Ishikawa (cell line): ENCODE measurements around the gene NTM.

Experiments
- CEBPB ChIP-seq: IDR thresholded peaks from 2 replicates; pipeline ENCODE4 v1.6.1; 2012
- CREB1 ChIP-seq: IDR thresholded peaks from 2 replicates; pipeline ENCODE4 v1.6.1; 2012; ENCODE audit warnings: low read depth
- EGR1 ChIP-seq: IDR thresholded peaks from 2 replicates; pipeline ENCODE4 v1.6.1; 2012
- EP300 ChIP-seq: IDR thresholded peaks from 2 replicates; pipeline ENCODE4 v1.6.1; 2012; ENCODE audit warnings: borderline replicate concordance
- FOXM1 ChIP-seq: IDR thresholded peaks from 2 replicates; pipeline ENCODE4 v1.6.1; 2012; ENCODE audit warnings: low read depth, borderline replicate concordance
- NFIC ChIP-seq: IDR thresholded peaks from 2 replicates; pipeline ENCODE4 v1.6.1; 2012
- RAD21 ChIP-seq: IDR thresholded peaks from 2 replicates; pipeline ENCODE4 v1.6.1; 2012; ENCODE audit warnings: low read depth
- TAF1 ChIP-seq: IDR thresholded peaks from 2 replicates; pipeline ENCODE4 v1.6.1; 2012; ENCODE audit warnings: low read depth, mild to moderate bottlenecking
- TCF12 ChIP-seq: IDR thresholded peaks from 2 replicates; pipeline ENCODE4 v1.6.1; 2012; ENCODE audit warnings: low read depth
- TEAD4 ChIP-seq: IDR thresholded peaks from 2 replicates; pipeline ENCODE4 v1.6.1; 2012
- YY1 ChIP-seq: IDR thresholded peaks from 2 replicates; pipeline ENCODE4 v1.6.1; 2012; ENCODE audit warnings: low read depth
- ZBTB7A ChIP-seq: IDR thresholded peaks from 2 replicates; pipeline ENCODE4 v1.6.1; 2012; ENCODE audit warnings: low read depth
- TF ChIP-seq, protein P1 (sequence below): IDR thresholded peaks from 2 replicates; pipeline ENCODE4 v1.6.1; 2012; ENCODE audit warnings: low read depth, mild to moderate bottlenecking
- TF ChIP-seq, protein P2 (sequence below): IDR thresholded peaks from 2 replicates; pipeline ENCODE4 v1.6.1; 2012
- TF ChIP-seq, protein P3 (sequence below): IDR thresholded peaks from 2 replicates; pipeline ENCODE4 v1.6.1; 2012

NTM gene

DNA sequence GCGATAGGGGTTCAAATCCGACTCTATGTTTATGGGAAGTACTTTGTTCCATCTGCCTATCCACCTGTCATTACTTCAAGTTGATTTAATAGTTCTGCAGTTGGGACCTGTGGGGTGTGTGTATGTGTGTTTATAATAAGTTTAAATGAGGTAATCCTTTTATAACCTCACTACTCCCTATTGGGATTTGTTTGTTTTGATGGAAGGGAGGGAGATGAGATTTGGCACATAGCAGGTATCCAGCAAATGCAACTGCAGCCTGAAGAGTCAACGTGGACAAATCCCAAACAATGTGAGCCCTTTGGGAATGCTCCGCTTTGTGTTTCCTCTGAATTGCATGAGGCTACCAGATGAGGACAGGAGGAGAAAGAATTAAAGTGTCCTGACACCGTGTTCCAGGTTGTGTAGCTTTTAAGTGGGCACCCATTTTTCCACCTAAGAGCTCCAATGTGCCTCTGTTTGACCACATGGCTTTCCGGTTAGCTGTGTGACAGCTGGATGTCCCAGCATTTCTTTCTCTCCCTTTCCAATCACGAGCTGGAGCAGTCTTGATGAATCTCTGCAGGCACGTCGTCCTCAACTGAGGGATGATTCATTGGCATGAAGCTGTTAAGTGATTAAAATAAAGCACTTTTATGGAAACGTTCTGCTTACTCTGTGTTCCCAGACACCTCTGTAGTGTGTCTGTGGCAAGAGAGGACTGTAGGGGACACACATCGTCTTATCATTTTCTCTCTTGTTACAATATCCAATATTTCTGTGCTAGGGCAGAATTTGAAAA lies 610.7 kb downstream of the NTM start:
- TF ChIP-seq CEBPB (no peak), ZBTB7A (no peak)

DNA sequence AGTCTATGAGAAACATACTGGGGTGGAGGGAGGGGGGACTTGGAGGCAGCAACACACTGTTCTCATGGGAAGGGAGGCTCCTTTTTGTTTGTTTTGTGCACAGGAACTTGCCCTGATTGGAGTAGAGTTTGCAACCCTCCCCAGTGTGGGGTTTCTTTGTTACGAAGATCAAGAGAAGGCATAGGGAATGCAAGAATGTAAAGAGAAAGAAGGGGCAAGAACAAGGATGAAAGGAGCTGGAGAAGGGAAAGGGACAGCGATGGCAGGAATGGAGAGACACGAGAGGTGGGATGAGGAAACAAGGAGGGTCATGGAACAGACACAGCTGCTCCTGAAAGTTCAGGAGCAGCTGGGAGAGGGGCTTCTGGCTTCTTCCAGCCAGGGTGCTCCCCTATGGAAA lies 611.7 kb downstream of the NTM start:
- no peak for TF ChIP-seq YY1
- TF ChIP-seq, protein P1, sequence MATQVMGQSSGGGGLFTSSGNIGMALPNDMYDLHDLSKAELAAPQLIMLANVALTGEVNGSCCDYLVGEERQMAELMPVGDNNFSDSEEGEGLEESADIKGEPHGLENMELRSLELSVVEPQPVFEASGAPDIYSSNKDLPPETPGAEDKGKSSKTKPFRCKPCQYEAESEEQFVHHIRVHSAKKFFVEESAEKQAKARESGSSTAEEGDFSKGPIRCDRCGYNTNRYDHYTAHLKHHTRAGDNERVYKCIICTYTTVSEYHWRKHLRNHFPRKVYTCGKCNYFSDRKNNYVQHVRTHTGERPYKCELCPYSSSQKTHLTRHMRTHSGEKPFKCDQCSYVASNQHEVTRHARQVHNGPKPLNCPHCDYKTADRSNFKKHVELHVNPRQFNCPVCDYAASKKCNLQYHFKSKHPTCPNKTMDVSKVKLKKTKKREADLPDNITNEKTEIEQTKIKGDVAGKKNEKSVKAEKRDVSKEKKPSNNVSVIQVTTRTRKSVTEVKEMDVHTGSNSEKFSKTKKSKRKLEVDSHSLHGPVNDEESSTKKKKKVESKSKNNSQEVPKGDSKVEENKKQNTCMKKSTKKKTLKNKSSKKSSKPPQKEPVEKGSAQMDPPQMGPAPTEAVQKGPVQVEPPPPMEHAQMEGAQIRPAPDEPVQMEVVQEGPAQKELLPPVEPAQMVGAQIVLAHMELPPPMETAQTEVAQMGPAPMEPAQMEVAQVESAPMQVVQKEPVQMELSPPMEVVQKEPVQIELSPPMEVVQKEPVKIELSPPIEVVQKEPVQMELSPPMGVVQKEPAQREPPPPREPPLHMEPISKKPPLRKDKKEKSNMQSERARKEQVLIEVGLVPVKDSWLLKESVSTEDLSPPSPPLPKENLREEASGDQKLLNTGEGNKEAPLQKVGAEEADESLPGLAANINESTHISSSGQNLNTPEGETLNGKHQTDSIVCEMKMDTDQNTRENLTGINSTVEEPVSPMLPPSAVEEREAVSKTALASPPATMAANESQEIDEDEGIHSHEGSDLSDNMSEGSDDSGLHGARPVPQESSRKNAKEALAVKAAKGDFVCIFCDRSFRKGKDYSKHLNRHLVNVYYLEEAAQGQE = no peak
- TF ChIP-seq, protein P2, sequence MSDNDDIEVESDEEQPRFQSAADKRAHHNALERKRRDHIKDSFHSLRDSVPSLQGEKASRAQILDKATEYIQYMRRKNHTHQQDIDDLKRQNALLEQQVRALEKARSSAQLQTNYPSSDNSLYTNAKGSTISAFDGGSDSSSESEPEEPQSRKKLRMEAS = no peak
- TF ChIP-seq, protein P3, sequence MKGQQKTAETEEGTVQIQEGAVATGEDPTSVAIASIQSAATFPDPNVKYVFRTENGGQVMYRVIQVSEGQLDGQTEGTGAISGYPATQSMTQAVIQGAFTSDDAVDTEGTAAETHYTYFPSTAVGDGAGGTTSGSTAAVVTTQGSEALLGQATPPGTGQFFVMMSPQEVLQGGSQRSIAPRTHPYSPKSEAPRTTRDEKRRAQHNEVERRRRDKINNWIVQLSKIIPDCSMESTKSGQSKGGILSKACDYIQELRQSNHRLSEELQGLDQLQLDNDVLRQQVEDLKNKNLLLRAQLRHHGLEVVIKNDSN = no peak
- TF ChIP-seq TCF12 = no peak
- TF ChIP-seq TAF1 = no peak
- no peak for TF ChIP-seq TEAD4
- no peak for TF ChIP-seq RAD21
- no peak for TF ChIP-seq FOXM1
- TF ChIP-seq CREB1 = no peak
- no peak for TF ChIP-seq NFIC
- TF ChIP-seq EGR1 = no peak
- no peak for TF ChIP-seq ZBTB7A
- no peak for TF ChIP-seq EP300
- no peak for TF ChIP-seq CEBPB

DNA sequence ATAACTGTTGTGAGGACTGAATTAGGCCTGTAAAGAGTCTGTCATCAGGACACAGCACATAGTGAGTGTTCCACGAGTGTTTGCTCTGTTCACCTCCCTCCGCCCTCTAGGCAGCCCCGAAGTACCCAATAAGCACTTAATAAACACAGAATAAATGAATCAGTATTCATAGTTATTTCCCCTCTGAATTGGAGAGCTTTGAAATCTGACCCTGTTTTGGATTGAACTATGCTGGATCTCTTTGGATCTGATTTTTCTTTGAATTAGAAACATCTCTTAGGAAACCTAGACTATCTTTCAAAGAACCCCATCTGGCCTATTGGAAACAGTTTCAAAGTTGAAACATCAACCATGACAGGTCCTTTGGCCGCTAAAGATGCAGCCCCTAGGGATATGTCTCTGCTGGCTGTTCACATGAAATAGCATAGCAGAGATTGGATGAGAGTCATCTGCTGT lies 615.5 kb downstream of the NTM start:
- TF ChIP-seq, protein P3 = no peak
- TF ChIP-seq ZBTB7A (no peak), RAD21 (no peak), FOXM1 (no peak)

DNA sequence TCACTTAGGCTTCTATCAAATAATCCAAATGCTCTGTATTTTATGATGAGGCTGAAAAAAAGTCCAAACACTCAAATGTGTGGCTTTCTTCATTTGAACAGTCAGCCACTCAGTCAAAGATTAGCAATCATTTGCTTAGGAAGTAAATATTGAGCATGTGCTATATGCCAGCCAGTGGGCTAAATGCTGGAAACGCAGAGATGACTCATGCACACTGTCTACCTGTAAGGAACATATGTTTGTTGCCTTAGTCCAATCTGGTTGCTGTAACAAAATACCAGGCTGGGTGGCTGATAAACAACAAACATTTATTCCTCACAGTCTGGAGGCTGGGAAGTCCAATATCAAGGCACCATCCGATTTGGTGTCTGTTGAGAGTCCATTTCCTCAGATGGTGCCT lies 617.3 kb downstream of the NTM start:
- TF ChIP-seq, protein P1 = no peak
- TF ChIP-seq CREB1 = no peak
- TF ChIP-seq, protein P3 = no peak
- TF ChIP-seq TAF1 = no peak
- no peak for TF ChIP-seq TCF12
- TF ChIP-seq TEAD4 = no peak
- TF ChIP-seq CEBPB = no peak
- no peak for TF ChIP-seq NFIC
- TF ChIP-seq, protein P2 = no peak
- TF ChIP-seq RAD21 = no peak
- no peak for TF ChIP-seq YY1
- no peak for TF ChIP-seq EP300
- TF ChIP-seq EGR1 = no peak

DNA sequence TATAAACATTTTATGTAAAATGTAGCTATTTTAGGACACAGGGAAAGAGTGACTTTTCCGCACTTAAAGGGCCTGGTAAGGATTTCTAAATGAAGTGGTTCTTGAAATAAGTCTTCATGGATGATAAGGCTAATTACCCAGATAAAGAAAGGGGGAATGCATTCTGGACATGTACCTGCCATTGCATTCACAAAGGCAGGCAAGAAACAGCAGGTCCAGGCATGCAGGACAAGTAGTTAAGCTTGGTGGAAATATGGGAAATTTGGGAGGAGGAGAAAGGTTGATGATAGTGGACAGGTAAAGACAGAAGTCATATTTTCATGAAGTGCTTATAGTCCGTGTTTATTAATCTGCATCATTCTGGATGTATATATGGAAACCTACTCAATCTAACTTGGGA lies 621.2 kb downstream of the NTM start:
- no peak for TF ChIP-seq EP300
- TF ChIP-seq TCF12 = no peak
- TF ChIP-seq, protein P1 = no peak
- no peak for TF ChIP-seq FOXM1
- TF ChIP-seq TAF1 = no peak
- TF ChIP-seq, protein P3 = no peak
- TF ChIP-seq TEAD4 = no peak
- TF ChIP-seq EGR1 = no peak
- TF ChIP-seq RAD21 = no peak
- no peak for TF ChIP-seq YY1
- TF ChIP-seq, protein P2 = no peak
- no peak for TF ChIP-seq CEBPB
- TF ChIP-seq NFIC = no peak
- no peak for TF ChIP-seq ZBTB7A
- no peak for TF ChIP-seq CREB1
